NOMO-1 (cell line): ENCODE data around the gene AP2A1.
"Not testable (repeated sequence)": the region's sequence is repeated elsewhere in the genome, so short reads cannot be mapped to it uniquely, and the experiment has no call there.

Experiments used
- DNase-seq, 2 experiments: peaks; one replicate each; lab custom pipeline; 2025; ENCODE audit not compliant: unreplicated experiment in 2 of 2; lab: John Stamatoyannopoulos, UW

AP2A1 gene

DNA sequence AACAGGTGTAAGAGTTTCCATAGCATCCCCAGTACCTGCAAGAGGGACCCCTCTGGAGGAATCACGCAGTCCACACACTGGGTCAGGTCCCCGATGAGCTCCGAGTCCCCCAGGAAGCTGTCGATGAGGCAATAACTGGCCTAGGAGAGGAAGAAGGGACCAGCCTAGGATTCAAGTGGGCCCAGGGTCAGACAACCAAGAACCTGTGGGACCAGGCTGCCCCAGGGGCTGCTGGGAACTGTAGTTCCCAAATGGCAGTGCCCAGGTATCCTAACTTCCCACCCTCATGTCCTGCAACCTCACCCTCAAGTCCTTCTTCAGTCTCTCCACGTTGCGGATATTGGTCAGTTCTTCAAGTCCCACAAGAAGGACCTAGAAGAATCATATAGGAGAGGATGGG is 44.5 kb downstream of the AP2A1 start:
- no peak for DNase-seq

GRCh38 chr19:49812452-49812996 is 45.7 kb downstream of the AP2A1 start:
- no peak for DNase-seq

GRCh38 chr19:49812997-49813861 is 46.4 kb downstream of the AP2A1 start, which contains the start of gene FUZ:
TSS of gene FUZ (minus strand) at chr19:49813292. CDS start at chr19:49813106, 186 bp downstream.
- peak; percentile 92 to 98 for DNase-seq

GRCh38 chr19:49814010-49814409 is 47.2 kb downstream of the AP2A1 start:
- no peak for DNase-seq

DNA sequence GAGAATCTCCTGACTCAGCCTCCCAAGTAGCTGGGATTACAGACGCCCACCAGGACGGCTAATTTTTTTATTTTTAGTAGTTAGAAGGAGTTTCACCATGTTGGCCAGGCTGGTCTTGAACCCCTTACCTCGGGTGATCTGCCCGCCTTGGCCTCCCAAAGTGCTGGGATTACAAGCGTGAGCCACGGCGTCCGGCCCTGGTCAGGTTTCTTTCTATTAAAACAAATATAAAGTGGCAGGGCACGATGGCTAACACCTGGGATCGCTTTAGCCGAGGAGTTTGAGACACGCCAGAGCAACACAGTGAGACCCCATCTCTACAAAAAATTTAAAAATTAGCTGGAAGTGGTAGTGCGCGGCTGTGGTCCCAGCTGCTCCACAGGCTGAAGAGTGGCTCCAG is 49.8 kb downstream of the AP2A1 start:
- no peak for DNase-seq

GRCh38 chr19:49817964-49818648 is 51.3 kb downstream of the AP2A1 start, which contains the start of gene MED25:
TSS of gene MED25 (plus strand) at chr19:49818289. CDS start at chr19:49818342, 53 bp downstream.
- DNase-seq = peak; percentile 82 to 85

- DNase-seq = no peak
Measured at GRCh38 chr19:49818649-49819370, 52.0 kb downstream of the AP2A1 start.

DNA sequence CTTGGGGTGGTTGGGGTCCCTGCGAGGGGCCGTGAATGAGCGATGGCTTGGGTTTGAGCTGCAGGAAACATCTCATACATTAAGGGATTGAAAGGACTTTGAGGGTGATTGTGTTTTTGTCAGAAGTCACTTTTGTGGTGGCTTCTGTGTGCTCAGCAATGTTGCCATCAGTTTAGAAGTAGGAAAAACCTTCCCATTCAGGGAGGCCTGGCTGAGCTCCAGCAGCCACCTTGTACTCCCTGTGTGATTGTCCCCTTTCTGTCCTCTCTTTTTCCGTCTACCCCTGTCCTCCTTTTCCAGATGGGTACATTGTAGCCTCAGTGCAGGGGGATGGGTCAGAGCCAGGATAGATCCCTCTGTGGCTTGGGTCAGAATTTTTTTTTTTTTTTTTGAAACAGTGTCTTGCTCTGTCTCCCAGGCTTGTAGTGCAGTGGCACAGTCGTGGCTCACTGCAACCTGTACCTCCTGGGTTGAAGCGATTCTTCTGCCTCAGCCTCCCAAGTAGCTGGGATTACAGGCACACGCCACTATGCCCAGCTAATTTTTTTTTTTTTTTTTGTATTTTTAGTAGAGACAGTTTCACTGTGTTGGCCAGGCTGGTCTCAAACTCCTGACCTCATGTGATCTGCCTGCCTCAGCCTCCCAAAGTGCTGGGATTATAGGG is 52.8 kb downstream of the AP2A1 start:
- not testable (repeated sequence) for DNase-seq

GRCh38 chr19:49820125-49820524 is 53.3 kb downstream of the AP2A1 start:
- DNase-seq = no peak

GRCh38 chr19:49823472-49823871 is 56.7 kb downstream of the AP2A1 start:
- no peak for DNase-seq

GRCh38 chr19:49824662-49825061 is 57.9 kb downstream of the AP2A1 start:
- DNase-seq = no peak

GRCh38 chr19:49827034-49827433 is 60.2 kb downstream of the AP2A1 start:
- no peak for DNase-seq

- DNase-seq = no peak
Measured at GRCh38 chr19:49829200-49829599, 62.4 kb downstream of the AP2A1 start.

GRCh38 chr19:49829721-49830120 is 62.9 kb downstream of the AP2A1 start:
- DNase-seq = no peak

- DNase-seq = no peak
Measured at GRCh38 chr19:49830766-49831165, 64.0 kb downstream of the AP2A1 start.

DNA sequence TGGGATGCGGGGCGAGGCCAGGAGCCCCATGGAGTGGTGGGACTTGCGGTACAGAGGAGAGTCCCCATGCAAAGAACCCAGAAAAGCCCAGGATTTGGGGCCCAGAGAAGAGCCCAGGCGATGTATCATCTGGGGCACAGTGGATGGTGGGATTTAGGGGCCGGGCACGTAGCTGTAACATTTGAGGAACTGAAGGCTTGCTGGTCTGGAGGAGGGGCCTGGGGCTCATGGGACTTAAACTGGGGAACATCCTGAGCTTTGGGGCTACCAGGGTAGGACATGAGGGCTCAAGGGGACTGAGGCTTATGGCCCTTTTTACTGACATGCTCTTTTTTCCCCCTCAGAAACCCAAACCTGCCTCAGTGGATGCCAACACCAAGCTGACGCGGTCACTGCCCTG is 64.8 kb downstream of the AP2A1 start:
- no peak for DNase-seq

GRCh38 chr19:49832556-49832955 is 65.8 kb downstream of the AP2A1 start:
- peak; percentile 21 to 44 for DNase-seq

- DNase-seq = no peak
Measured at GRCh38 chr19:49833599-49833998, 66.8 kb downstream of the AP2A1 start.

DNA sequence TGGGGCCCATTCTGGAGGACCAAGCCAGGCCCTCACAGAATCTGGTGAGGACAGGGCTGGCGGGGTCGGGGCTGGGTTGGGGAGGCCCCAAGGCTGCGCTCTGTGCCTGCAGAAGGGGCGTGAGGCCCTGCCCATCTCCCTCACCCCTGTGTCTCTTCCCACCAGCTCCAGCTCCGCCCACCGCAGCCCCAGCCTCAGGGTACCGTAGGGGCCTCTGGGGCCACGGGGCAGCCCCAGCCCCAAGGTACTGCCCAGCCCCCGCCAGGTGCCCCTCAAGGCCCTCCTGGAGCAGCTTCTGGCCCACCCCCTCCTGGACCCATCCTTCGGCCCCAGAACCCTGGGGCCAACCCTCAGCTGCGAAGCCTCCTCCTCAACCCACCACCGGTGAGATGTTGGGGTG is 68.8 kb downstream of the AP2A1 start:
- no peak for DNase-seq
